Activated CD4-positive, CD25-positive, alpha-beta regulatory T cell treated with anti-CD3 and anti-CD28 coated beads, Interleukin-2, amount 50 U/mL, for 24 hours (primary cell): ENCODE measurements around the gene FLNB.

Source experiments
- ATAC-seq, 2 donors: fragments of 150-1000 bp; cut with Tn5 transposase; one replicate each; pipeline ENCODE4 v1.10.0; 2021; ENCODE audit warnings: mild to moderate bottlenecking in 1 of 2, moderate library complexity in 1 of 2

Gene FLNB

DNA sequence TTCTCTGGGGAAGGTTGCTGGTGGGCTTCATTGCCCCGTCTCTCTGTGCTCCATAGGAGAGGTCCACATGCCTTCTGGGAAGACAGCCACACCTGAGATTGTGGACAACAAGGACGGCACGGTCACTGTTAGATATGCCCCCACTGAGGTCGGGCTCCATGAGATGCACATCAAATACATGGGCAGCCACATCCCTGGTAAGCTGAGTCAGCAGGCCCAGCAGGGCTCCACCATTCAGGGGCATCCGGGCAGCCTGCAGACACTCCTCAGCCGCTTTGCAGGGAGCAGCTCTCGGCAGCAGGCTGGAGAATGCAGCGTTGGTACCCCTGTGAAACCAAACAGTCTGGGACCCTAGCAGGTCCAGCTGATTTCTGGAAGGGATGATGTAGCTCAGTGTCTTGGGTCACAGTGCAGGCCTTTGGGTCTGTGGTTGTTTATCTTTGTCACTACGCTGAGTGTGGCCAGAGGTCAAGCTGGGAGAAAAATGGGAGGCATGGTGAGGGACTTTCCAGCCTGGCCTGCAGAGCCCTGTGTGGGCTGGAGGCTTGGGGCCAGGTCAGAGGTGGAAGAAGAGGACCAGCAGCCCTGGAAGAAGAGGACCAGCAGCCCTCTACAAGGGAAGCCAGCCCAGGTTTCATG, 135.3 kb downstream of the FLNB start:
- no peak for ATAC-seq

DNA sequence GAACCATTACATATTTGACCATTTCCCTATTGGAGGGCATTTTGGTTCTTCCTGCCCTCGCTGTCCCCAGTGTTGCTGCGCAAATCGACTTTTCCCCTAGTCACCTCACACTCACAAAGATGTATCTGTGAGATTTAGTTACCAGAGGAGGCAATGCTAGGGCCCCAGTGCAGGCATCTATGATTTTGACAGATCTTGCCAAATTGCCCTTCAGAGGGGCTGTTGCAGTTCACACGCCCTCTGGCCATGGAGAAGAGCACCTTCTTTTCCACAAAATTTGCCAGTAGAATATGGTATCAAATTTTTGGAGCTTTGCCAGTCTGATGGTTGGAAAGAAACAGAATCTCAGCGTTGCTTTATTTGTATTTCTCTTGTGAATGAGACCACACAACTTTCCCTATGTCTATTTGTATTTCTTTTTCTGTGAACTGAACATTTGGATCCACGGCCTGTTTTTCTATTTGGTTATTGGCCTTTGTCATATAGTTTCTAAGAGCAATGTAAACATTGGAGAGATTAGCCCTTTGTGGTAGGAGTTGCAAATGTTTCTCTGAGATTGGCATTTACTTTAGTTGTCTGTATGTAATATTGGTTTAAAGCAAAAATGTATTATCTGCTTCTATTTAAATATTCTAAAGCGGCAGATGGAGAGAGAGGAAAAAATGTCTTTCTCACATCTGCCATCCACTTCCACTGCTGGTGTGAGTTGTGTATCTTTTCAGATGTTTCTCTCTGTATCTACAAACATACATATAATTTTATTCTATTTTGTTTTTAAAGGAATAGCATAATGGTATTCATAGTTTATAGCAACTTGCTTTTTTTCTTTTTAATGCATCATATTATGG, 136.5 kb downstream of the FLNB start:
- ATAC-seq = no peak

DNA sequence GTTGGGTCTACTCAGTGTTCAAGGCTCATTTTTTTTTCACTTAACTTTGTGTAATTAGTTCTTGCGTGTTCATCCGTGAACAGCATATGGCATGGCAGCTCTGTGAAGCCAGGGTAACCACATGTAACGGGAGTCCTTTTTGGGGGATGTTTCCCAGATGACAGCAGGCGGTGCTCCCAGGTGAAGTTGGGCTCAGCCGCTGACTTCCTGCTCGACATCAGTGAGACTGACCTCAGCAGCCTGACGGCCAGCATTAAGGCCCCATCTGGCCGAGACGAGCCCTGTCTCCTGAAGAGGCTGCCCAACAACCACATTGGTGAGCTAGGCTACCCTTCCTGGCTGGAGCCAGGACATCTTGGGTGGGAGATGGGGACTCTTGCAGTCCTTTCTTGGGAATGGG, 139.8 kb downstream of the FLNB start:
- no peak for ATAC-seq

DNA sequence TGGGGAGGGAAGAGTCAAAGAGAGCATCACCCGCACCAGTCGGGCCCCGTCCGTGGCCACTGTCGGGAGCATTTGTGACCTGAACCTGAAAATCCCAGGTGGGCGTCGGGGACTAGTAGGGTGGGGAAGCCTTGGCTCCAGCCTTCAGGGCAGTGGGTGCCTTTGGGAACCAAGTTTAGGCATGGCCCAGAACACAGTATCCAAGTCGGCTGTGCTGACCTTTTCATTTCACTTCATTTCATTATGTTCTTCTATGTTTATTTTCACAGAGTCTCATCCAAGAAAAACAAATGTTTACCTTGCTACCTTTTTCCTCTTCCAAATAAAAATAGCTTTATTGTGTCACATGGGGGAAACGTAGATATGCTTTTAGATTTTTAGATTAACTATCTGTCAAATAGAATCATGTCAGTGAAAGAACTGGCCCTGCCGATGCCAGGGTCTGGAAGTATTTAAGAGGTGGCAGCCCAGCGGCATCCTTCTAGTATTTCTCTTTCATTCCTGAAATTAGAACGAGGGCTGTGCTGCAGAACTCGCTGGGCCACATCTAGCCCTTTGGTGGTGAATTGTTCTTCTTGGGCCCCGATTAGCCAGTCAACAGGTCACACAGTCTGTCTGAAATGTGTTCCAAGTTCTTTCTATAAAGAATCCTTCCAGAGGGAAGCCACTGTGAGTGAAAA, 142.0 kb downstream of the FLNB start:
- ATAC-seq = no peak

DNA sequence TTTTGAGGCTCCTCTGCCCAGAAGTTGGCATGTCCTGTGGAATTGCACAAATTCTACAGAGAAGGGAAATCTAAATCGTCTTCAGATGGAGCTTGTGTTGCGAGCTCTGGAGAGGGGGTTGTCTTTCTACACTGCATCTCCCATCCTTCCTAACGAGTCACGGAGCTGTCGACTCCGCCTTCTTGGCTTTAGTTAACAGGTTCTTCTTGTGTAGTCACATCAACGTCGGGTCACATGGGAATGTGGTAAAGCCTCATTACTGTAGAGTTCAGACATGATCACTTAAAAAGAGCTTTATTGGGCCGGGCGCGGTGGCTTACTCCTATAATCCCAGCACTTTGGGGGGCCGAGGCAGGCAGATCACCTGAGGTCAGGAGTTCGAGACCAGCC, 142.6 kb downstream of the FLNB start:
- ATAC-seq = no peak

DNA sequence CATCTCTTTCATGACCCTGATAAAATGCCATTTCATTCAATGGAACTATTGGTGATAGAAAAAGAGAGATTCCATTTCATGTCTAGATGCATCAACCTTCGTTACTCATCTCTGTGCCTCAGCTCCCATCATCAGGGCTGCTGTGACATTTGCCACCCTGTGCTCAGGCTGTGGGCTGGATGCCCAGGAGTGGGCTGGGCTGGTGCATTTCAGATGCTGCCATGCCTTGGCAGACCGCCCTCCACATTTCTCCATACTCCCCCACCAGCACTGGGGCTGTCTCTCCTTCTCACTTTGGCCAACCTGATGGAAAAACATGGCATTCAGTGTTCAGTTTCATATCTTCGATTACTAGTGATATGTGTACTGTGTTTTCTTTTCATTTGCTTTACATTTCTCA, 143.4 kb downstream of the FLNB start:
- ATAC-seq = no peak

DNA sequence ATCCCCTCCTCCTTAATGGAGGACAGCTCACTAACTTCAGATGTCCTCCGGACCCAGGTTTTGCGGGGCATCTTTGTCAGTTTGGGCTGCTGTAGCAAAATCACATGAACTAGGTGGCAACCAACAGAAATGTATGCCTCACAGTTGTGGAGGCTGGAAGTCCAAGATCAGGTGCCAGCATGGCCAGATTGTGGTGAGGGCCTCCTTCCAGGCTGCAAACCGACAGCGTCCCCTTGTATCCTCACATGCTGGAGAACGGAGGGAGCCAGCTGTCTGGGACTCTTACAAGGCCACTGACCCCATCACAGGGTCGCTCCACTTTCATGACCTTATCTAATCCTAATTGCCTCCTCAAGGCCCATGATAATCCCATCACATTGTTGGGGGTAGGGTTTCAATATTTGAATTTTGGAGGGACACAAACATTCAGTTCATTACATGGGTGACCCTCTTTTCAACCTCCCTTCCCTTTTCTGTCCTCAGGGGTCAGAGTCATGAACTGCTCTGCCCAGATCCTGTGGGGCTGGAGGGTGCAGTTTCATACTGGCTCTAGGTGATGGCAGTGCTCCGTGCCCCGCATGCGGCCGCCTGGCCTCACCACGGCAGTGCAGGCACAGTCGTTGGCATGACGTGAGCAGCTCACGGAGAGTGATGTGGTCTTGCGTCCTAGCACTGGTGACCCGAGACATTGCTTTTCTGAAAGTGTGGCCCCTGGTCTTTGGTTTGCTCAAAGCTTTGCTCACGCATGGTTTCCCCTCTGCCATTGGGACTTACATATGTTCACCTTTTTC, 144.2 kb downstream of the FLNB start:
- no peak for ATAC-seq

DNA sequence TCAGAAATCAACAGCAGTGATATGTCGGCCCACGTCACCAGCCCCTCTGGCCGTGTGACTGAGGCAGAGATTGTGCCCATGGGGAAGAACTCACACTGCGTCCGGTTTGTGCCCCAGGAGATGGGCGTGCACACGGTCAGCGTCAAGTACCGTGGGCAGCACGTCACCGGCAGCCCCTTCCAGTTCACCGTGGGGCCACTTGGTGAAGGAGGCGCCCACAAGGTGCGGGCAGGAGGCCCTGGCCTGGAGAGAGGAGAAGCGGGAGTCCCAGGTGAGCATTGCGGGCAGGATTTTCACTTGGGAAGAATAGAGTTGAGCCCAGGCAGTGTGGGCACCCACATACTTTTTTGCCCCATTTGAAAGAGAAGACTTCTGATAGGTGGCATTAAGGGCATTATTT, 145.1 kb downstream of the FLNB start:
- ATAC-seq = no peak

DNA sequence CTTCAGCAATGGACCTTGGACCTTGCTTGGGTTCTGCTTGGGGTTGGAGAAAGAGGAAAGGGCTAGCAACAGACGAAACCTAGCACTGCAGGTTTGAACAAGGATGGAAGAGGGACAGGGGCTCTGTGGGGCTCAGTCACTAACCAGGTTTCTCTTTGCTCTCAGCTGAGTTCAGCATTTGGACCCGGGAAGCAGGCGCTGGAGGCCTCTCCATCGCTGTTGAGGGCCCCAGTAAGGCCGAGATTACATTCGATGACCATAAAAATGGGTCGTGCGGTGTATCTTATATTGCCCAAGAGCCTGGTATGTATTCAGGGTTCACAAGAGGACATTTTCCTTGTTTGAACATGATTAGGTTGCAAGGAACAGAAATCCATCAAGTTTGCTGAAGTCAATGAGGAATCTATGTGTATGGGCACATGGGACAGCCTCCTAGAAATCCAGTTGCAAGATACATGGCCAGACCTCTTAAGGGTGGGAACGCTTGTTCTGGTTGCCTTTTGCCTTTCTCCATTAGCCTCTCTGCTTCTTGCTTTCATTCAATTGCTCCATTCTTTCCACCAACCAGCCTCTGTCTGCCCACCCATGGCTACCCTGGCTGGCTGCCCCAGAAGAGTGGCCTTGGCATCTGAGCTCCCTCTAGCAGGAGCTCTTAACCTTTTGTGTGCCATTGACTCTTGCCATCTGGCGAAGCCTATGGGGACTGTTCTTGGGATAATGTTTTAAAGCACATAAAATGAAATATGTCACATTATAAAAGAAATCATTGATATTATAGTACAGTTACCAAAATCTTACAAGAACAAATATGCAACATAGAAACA, 146.6 kb downstream of the FLNB start:
- ATAC-seq = no peak

DNA sequence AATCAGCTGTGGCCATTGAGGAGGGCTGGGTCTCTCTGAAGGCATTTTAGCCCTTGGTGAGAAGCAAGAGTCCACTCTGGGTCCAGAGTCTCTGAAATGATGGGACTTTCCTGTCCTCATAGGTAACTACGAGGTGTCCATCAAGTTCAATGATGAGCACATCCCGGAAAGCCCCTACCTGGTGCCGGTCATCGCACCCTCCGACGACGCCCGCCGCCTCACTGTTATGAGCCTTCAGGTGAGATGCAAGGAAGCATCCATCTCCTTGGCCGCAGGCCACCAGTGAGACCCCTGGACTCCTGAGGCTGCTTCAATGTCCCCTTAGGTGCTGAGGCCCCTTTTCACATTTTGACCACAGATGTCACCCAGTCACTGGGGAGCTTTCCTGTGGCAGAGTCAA, 147.6 kb downstream of the FLNB start:
- ATAC-seq = no peak

DNA sequence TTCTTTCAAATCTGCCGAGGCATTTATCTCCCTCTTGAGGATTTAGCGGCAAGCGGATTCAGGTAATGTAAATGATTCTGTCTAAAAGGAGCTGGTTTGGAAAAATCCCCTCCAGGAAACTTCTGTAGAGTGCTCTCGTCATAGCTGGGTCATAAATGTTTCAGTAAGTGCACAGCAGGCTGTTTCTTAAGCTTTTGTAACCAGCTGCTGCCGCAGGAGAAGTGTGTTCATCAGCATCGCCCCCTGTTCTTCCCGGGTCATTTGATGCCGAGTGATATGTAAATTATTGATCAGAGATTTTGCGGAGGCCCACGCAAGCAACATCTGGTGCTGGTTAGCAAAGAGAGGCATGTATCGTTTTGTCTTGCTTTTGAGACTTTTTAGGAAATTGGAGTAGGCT, 149.5 kb downstream of the FLNB start:
- no peak for ATAC-seq

DNA sequence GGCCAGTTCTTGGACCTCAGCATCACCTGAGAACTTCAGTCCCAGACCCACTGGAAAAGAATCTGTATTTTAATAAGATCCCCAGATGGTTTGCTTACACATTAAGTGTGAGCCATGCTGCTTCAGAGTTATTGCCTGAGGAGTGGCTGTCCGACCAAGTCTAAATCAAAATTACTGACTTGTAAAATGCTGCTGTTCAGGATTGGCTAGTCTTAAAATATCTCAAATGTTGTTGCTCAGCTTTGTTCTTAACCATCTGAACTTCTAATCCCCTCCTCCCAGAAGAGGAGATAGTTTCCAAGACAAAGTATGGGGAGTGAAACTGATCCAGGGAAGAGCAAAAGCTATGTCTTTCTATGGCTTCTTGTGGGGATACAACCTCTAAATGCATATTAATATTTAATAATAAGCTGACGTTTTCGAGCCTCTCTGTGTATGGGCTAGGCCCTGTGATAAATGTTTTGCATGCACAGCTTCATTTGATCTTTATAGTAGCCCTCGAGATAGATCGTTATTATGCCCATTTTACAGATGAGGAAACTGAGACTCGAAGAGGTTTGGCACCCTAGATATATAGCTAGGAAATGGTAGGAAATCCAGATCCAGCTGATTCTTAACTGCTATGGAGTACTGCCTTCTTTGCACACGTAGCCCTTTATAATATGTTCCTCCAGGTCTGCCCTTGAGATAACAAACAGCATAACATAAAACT, 150.4 kb downstream of the FLNB start:
- no peak for ATAC-seq

DNA sequence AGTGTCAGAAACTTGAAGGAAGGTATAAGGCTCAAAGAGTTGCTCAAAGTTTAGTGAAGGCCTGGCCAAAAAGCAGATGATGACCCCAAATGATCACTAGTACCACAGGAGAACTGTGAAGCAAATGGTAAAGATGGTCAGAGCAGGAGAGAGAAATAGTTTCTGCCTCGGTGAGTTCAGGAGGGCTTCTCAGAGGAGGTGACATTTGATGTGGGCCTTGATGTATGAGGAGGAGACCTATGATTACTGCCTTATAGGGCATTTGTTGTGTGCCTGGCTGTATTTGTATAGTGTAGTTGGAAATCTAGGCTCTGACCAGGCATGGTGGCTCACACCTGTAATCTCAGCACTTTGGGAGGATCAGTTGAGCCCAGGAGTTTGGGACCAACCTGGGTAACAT, 152.2 kb downstream of the FLNB start:
- no peak for ATAC-seq

DNA sequence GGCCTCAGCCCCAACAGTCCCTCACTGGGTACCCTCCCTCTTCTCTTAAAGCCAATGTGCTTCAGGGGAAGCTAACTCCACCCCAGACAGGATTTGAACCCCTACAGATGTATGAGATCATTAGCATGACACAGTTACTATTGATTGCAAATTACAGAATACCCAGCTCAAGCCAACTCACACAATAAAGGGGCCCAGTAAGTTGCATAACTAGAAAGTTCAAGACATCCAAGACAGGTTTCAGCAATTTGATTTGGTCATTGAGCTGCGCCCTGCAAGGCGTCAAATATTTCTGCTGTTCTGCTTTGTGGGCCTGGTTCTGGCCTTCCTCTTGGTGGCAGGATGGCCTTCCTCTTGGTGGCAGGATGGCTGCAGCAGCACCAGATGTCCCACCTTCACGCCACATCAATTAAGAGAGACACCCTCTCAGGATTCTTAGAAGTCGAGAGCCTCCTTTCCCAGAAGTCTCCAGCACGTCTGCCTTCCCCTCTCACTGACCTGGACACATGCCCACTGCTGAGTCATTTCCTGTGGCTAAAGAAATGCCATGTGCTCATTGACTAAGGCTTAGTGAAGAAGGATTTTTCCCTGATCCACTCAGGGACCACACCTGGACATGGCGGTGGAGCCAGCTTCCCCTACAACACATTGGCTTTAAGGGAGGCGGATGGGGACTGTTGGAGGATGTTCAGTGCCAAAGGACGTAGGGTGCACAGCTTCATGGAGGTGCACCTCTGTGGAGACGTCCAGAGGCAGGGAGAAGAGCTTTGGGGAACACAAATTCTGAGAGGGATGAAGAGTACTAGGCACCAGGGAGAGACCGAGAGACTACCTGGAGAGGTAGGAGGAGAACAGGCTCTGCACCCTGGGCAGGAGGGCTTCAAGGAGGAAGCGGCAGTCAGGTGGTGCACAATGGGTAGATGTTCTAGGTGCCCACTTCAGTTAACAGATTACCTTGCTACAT, 153.5 kb downstream of the FLNB start:
- no peak for ATAC-seq

DNA sequence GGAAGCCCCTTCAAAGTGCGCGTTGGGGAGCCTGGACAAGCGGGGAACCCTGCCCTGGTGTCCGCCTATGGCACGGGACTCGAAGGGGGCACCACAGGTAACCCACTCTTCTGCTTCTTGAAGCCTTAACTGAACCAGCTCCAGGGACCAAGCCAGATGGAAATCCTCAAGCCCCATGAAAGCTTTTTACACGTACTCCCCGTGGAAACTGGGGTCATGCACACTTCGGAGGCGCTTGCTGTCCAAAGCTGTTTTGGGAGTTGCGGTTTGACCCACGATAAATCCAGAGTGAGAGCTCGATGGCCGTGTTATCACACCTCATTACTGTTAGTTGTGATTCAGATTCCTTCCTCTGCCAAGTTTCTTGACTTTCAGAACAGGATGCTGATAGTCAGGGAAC, 155.0 kb downstream of the FLNB start:
- no peak for ATAC-seq

DNA sequence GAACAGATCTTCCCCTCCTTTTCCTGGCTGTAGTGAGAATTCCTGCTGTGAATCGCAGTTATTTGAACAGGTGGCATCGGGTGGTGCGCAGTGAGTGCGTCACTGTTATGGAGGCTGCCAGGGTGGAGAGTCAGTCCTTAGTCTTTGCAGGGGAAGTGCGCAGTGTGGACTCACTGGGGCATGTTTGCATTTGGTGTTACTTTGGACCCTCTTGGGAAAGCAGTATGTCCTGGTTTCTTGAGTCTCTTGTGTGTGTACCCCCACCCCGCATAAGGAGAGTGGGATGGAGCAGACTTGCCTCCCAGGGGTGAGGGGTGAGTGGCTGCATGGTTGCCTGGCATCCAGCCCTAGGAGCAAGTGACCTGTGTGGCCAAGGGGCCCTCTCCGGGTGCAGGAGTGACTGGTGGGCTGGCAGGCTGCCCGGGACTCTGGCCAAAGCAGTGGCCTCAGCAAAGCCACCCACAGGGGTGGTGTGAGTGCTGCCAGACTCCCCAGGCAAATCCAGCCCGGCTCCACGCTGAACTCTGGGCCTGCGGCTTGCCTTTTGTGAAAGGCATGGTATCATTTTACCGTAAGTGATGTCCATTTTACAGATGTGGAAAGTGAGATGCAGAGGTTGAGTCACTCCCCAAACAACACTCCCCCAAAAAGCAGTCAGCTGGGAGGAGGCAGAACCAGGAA, 156.1 kb downstream of the FLNB start:
- ATAC-seq = no peak

DNA sequence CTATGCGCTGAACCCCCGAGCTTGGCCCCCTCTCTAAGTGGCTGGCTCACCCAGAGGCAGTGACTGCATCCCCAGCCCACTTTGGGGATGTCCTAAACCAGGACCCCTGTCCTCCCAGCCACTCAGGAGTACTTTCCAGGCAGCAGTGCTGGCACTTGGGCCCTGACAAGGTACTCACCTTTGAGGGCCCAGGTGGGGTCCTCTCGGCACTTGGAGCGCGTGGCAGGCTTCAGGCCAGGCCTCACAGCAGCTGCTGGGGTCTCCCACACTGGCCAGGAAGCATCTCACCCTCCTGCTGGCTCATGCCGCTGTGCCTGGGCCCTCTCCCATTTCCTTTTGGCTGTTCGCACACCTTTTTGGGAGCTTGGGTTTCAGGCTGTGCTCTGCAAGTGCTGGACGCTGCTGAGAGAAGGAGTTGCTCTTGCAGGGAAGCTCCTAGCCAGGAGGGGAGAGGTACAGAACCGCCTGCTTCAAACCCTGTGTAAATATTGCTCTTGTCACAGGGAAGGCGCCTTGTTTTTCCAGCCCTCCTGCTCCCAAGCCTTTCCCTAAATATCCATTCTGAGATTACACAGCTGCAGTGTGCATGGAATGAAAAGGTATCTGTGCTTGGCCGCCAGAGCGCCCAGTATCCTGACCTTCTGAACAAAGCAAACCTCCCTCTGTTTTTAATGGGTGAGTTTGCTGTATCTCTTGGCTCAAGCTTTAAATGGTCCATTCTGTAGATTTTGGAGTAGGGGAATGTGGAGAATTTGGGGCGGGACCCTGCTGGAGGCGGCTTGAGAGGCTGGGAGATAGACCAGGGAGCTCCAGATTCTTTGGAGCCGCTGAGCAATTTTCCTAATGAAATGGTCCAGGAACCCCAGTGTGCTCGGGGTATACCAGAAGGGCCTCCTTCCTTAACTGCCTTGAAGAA, 156.9 kb downstream of the FLNB start:
- no peak for ATAC-seq
